Measurements from ENCODE around the gene ACTN1.

The ACTN1 gene

DNA sequence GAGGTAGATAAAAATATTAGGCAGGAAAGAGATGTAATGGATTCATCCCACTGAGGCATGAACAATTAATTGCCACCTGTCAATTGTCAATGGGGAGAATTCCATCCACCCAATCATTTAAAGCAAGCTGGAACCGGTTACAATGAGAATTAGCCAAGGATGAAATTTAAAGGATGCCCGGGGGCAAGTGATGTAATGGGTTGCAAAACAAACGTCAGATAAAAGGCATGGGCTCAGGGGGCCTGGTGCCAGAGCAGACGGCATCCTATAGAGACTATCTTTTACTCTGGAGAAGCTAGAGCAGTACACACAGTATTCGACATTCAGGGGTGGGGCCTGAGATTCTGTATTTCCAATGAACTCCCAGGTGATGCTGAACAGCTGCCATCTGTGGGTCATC, 105.7 kb downstream of the ACTN1 start:
- no peak overlapping the region for H3K4me2 ChIP-seq
- H3K27ac ChIP-seq = no peak overlapping the region
- H3K27me3 ChIP-seq (ENCODE audit: insufficient read depth, low read depth) = no peaks in the 10 kb centered on the region
- no peaks in the 10 kb centered on the region for H4K20me1 ChIP-seq (ENCODE audit: insufficient read depth)
- H3K36me3 ChIP-seq (ENCODE audit: insufficient read depth) = no peaks in the 10 kb centered on the region
- H3K79me2 ChIP-seq (ENCODE audit: insufficient read depth, low read depth) = no peaks in the 10 kb centered on the region
- H3K4me3 ChIP-seq (IDR thresholded peaks at IDR 0.05; ENCODE audit: insufficient read depth, low read depth, low read length) = no peak overlapping the region
- TF ChIP-seq, protein P1, sequence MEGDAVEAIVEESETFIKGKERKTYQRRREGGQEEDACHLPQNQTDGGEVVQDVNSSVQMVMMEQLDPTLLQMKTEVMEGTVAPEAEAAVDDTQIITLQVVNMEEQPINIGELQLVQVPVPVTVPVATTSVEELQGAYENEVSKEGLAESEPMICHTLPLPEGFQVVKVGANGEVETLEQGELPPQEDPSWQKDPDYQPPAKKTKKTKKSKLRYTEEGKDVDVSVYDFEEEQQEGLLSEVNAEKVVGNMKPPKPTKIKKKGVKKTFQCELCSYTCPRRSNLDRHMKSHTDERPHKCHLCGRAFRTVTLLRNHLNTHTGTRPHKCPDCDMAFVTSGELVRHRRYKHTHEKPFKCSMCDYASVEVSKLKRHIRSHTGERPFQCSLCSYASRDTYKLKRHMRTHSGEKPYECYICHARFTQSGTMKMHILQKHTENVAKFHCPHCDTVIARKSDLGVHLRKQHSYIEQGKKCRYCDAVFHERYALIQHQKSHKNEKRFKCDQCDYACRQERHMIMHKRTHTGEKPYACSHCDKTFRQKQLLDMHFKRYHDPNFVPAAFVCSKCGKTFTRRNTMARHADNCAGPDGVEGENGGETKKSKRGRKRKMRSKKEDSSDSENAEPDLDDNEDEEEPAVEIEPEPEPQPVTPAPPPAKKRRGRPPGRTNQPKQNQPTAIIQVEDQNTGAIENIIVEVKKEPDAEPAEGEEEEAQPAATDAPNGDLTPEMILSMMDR (conservative IDR thresholded peaks at IDR 0.05; ENCODE audit: low read depth, low read length) = no peak
- no peak overlapping the region for H2AFZ ChIP-seq (ENCODE audit: low read depth)
- no peak overlapping the region for H3K9ac ChIP-seq
- no peaks in the 10 kb centered on the region for H3K4me1 ChIP-seq (ENCODE audit: low read depth, poor library complexity, severe bottlenecking)

DNA sequence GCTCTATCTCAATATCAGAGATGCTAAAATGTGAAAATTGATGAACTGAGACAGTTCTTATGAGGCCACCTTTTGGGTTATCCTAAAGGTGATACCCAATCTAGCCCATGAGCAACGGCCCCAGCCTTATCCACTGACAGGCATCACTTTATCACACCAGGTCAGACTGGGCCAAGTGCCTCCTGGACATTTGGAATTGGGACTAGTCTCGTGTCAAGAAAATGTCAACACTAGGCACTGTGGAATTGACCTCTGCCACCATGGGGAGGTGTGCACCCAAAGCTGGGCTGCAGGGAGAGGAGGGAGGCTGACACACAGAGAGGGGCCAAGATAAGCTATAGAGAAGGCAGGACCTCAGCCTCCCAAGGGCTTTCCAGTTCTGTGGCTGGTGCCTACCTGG, 107.7 kb downstream of the ACTN1 start:
- H3K36me3 ChIP-seq (ENCODE audit: insufficient read depth) = no peaks in the 10 kb centered on the region
- TF ChIP-seq, protein P1 (conservative IDR thresholded peaks at IDR 0.05; ENCODE audit: low read depth, low read length) = no peak
- no peak overlapping the region for H3K4me2 ChIP-seq
- no peak overlapping the region for H3K9ac ChIP-seq
- no peaks in the 10 kb centered on the region for H3K79me2 ChIP-seq (ENCODE audit: insufficient read depth, low read depth)
- no peak overlapping the region for H2AFZ ChIP-seq (ENCODE audit: low read depth)
- H3K27me3 ChIP-seq (ENCODE audit: insufficient read depth, low read depth) = no peaks in the 10 kb centered on the region
- no peak overlapping the region for H3K27ac ChIP-seq
- no peaks in the 10 kb centered on the region for H3K4me1 ChIP-seq (ENCODE audit: low read depth, poor library complexity, severe bottlenecking)
- no peak overlapping the region for H3K4me3 ChIP-seq (IDR thresholded peaks at IDR 0.05; ENCODE audit: insufficient read depth, low read depth, low read length)
- no peaks in the 10 kb centered on the region for H4K20me1 ChIP-seq (ENCODE audit: insufficient read depth)

DNA sequence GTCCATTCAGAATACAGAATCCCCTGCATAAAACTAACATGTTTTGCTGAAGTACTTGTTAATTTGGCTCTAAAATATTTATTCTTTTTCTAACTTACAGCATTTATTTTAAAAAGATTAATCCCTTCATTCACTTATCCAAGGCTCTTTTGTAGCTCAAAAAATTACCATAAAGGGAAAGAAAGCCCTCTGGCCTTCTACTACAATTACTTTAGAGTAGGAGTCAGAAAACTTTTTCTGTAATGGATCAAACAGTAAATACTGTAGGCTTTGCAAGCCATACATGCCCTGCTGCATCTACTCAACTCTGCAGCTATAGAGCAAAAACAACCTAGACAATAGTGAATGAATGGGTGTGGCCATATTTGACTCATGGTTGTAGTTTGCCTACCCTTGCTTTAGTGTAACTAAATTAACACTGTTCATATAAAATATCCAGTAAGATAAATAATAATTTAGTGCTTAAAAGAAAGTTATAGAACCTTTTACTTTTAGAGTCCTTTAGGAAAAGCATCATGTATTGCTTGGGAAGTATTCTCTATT, 112.0 kb downstream of the ACTN1 start:
- H3K27ac ChIP-seq = no peak overlapping the region
- H3K27me3 ChIP-seq (ENCODE audit: insufficient read depth, low read depth) = no peaks in the 10 kb centered on the region
- H3K36me3 ChIP-seq (ENCODE audit: insufficient read depth) = no peaks in the 10 kb centered on the region
- H2AFZ ChIP-seq (ENCODE audit: low read depth) = no peak overlapping the region
- no peaks in the 10 kb centered on the region for H4K20me1 ChIP-seq (ENCODE audit: insufficient read depth)
- no peak overlapping the region for H3K9ac ChIP-seq
- H3K4me3 ChIP-seq (IDR thresholded peaks at IDR 0.05; ENCODE audit: insufficient read depth, low read depth, low read length) = no peak overlapping the region
- TF ChIP-seq, protein P1 (conservative IDR thresholded peaks at IDR 0.05; ENCODE audit: low read depth, low read length) = no peak
- H3K4me2 ChIP-seq = no peak overlapping the region
- H3K4me1 ChIP-seq (ENCODE audit: low read depth, poor library complexity, severe bottlenecking) = no peaks in the 10 kb centered on the region
- no peaks in the 10 kb centered on the region for H3K79me2 ChIP-seq (ENCODE audit: insufficient read depth, low read depth)

DNA sequence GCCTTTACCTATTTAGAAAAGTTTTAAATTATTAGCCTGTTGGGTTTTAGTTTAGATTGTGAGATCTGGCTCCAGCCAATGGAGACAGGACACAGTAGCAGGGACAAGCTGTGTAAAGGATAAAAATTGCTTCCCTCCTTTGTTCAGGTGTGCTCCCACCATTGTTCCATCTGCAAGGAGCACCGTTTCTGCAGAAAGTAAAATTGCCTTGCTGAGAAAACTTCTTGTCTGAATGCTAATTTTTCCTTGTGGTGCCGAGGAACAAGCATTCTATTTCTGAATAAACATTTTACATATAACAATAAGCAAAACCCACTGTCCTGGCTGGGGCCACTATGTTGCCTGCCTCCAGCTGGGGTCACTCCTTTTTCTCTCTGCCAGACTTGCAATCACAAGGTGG, 113.6 kb downstream of the ACTN1 start:
- Histone ChIP-seq H3K27me3 (ENCODE audit: insufficient read depth, low read depth) (no peaks in the 10 kb centered on the region), H3K27ac (no peak overlapping the region), H3K4me2 (no peak overlapping the region), H3K9ac (no peak overlapping the region), H3K79me2 (ENCODE audit: insufficient read depth, low read depth) (no peaks in the 10 kb centered on the region), H3K4me1 (ENCODE audit: low read depth, poor library complexity, severe bottlenecking) (no peaks in the 10 kb centered on the region), H2AFZ (ENCODE audit: low read depth) (no peak overlapping the region), H3K36me3 (ENCODE audit: insufficient read depth) (no peaks in the 10 kb centered on the region), H3K4me3 (IDR thresholded peaks at IDR 0.05; ENCODE audit: insufficient read depth, low read depth, low read length) (no peak overlapping the region), H4K20me1 (ENCODE audit: insufficient read depth) (no peaks in the 10 kb centered on the region)
- TF ChIP-seq, protein P1 (conservative IDR thresholded peaks at IDR 0.05; ENCODE audit: low read depth, low read length) = no peak

Measured in KMS-11 (cell line).